ENCODE measurements around the gene BRCC3.

- TF ChIP-seq POLR2A (IDR thresholded peaks at IDR 0.05; ENCODE audit: low read depth, low read length) = no peak
- no peak for TF ChIP-seq TAF1 (IDR thresholded peaks at IDR 0.05; ENCODE audit: borderline replicate concordance, low read depth, low read length)
- no peak for TF ChIP-seq POLR2AphosphoS5 (IDR thresholded peaks at IDR 0.05; ENCODE audit: low read depth, low read length)
Observed at GRCh38 chrX:155035688-155036087, 35.6 kb upstream of the BRCC3 start.
